CD14-positive monocyte (primary cell): ENCODE results near the gene SET. TPM values are rescaled to one million over a fixed set of nuclear protein-coding genes. Genes with fewer than 3 reads are reported as not detected.

Experiments
- DNase-seq, 3 donors: peaks; one replicate each; pipeline ENCODE4 v3.0.0-alpha.2; 2011 to 2022
- H2AFZ ChIP-seq: 2 replicates; pipeline ENCODE4 v1.6.0; 2012; ENCODE audit warnings: mild to moderate bottlenecking, low read depth, low read length, inconsistent platforms; ENCODE audit not compliant: insufficient read depth, poor library complexity, severe bottlenecking
- H3K27ac ChIP-seq, 2 donors: 1 replicate in 1 of 2; 2 replicates in 1 of 2; pipeline ENCODE4 v1.5.1; 2012 to 2013; ENCODE audit warnings: low read length in 2 of 2, control low read depth in 1 of 2, inconsistent platforms in 1 of 2, low read depth in 1 of 2, mild to moderate bottlenecking in 1 of 2
- H3K27me3 ChIP-seq, 2 donors: one replicate each; pipeline versions ENCODE4 v1.6.0 to v1.6.1; 2011 to 2013; ENCODE audit warnings: low read length in 2 of 2; ENCODE audit not compliant: control insufficient read depth in 2 of 2, insufficient read depth in 2 of 2
- H3K36me3 ChIP-seq, 2 donors: replicated peaks in 1 of 2; 1 replicate in 1 of 2; 2 replicates in 1 of 2; pipeline versions ENCODE4 v1.5.1 to v1.6.1; 2012 to 2013; ENCODE audit warnings: low read length in 2 of 2, control low read depth in 1 of 2, inconsistent platforms in 1 of 2, mild to moderate bottlenecking in 1 of 2; ENCODE audit not compliant: insufficient read depth in 2 of 2, control insufficient read depth in 1 of 2
- H3K4me1 ChIP-seq, 2 donors: 1 replicate in 1 of 2; 2 replicates in 1 of 2; pipeline versions ENCODE4 v1.5.1 to v1.6.1; 2012 to 2013; ENCODE audit warnings: low read length in 2 of 2, control low read depth in 1 of 2, inconsistent platforms in 1 of 2, mild to moderate bottlenecking in 1 of 2, moderate library complexity in 1 of 2; ENCODE audit not compliant: insufficient read depth in 2 of 2, control insufficient read depth in 1 of 2
- H3K4me2 ChIP-seq: replicated peaks from 2 replicates; pipeline ENCODE3; 2012; ENCODE audit warnings: low read length, moderate library complexity, mild to moderate bottlenecking; ENCODE audit not compliant: poor library complexity, severe bottlenecking; ENCODE audit errors: extremely low read depth
- H3K4me3 ChIP-seq, 3 experiments: fragments of 200-600 bp in 1 of 3; sonication (generic) in 1 of 3; replicated peaks in 1 of 3; 1 replicate in 2 of 3; 2 replicates in 1 of 3; pipeline ENCODE4 v1.5.1; 2011 to 2013; ENCODE audit warnings: low read length in 3 of 3, mild to moderate bottlenecking in 3 of 3, control low read depth in 2 of 3, low read depth in 2 of 3, inconsistent platforms in 1 of 3, moderate library complexity in 1 of 3
- H3K79me2 ChIP-seq: 2 replicates; pipeline ENCODE4 v1.6.0; 2012; ENCODE audit warnings: mild to moderate bottlenecking, control low read depth, inconsistent platforms, low read length, moderate library complexity; ENCODE audit not compliant: insufficient read depth
- H3K9ac ChIP-seq: 2 replicates; pipeline ENCODE4 v1.6.0; 2017; ENCODE audit warnings: low read length, mild to moderate bottlenecking; ENCODE audit not compliant: insufficient read depth, poor library complexity, severe bottlenecking
- H3K9me3 ChIP-seq, 2 donors: replicated peaks in 1 of 2; 1 replicate in 1 of 2; 2 replicates in 1 of 2; pipeline versions ENCODE4 v1.5.1 to v1.6.1; 2012 to 2013; ENCODE audit warnings: low read length in 2 of 2, control low read depth in 1 of 2; ENCODE audit not compliant: control insufficient read depth in 1 of 2, insufficient read depth in 1 of 2
- H4K20me1 ChIP-seq: 2 replicates; pipeline ENCODE4 v1.6.0; 2012; ENCODE audit warnings: mild to moderate bottlenecking, low read length, control low read depth, moderate library complexity; ENCODE audit not compliant: insufficient read depth
- H3K27ac Mint-ChIP-seq, 7 donors: one replicate each; pipeline ENCODE4 v1.8.0; 2020; ENCODE audit warnings: mild to moderate bottlenecking in 7 of 7, mixed read lengths in 7 of 7, moderate library complexity in 6 of 7, inconsistent platforms in 2 of 7
- H3K27me3 Mint-ChIP-seq, 3 donors: one replicate each; pipeline ENCODE4 v1.8.0; 2021 to 2022; ENCODE audit warnings: low read depth in 3 of 3, mild to moderate bottlenecking in 3 of 3, mixed read lengths in 3 of 3, moderate library complexity in 3 of 3, inconsistent platforms in 1 of 3
- H3K36me3 Mint-ChIP-seq, 2 donors: one replicate each; pipeline ENCODE4 v1.8.0; 2020; ENCODE audit warnings: mixed read lengths in 2 of 2, inconsistent platforms in 1 of 2, mild to moderate bottlenecking in 1 of 2
- H3K4me1 Mint-ChIP-seq: one replicate; pipeline ENCODE4 v1.8.0; 2020; ENCODE audit warnings: mild to moderate bottlenecking, mixed read lengths
- H3K4me3 Mint-ChIP-seq, 2 donors: one replicate each; pipeline ENCODE4 v1.8.0; 2020; ENCODE audit warnings: mild to moderate bottlenecking in 2 of 2, mixed read lengths in 2 of 2, moderate library complexity in 1 of 2
- H3K9me3 Mint-ChIP-seq, 7 donors: one replicate each; pipeline ENCODE4 v1.8.0; 2020 to 2022; ENCODE audit warnings: mixed read lengths in 7 of 7, mild to moderate bottlenecking in 6 of 7, moderate library complexity in 6 of 7, inconsistent platforms in 2 of 7
- CTCF ChIP-seq: fragments of 200-600 bp; IDR thresholded peaks from one replicate; pipeline ENCODE4 v1.8.0; 2022; ENCODE audit warnings: antibody characterized with exemption, mild to moderate bottlenecking
- WGBS: methylation state at CpG from one replicate; pipeline ENCODE4 v1.1.5; 2013; ENCODE audit warnings: missing lambda C conversion rate; ENCODE audit not compliant: insufficient coverage; 5-methylcytosine and 5-hydroxymethylcytosine counted together
- intact Hi-C, 2 donors: fragments of 100-400 bp; cut with micrococcal nuclease; formaldehyde crosslinking; loops; one replicate each; pipeline versions ENCODE4 v1.15.0 to v1.15.1; 2023
- polyA plus RNA-seq, 3 donors: library from polyadenylated mRNA; depleted of rRNA in 1 of 3; unstranded in 2 of 3; stranded (reverse) in 1 of 3; fragments of 300-500 nt in 2 of 3; fragments of >200 nt in 1 of 3; fragmentation: Illumina TruSeq in 2 of 3; gene quantifications; 1 replicate in 2 of 3; 2 replicates in 1 of 3; pipeline ENCODE4 v1.2.3, GENCODE V29; 2012 to 2021

The SET gene
- polyA plus RNA-seq, 3 donors, result 56.2 to 124 (median 114) TPM

GRCh38 chr9:128718475-128718874, 29.5 kb downstream of the SET start:
- Mint-ChIP-seq H3K27me3 (peaks cover 0 to 4% (median 0%) of the 10 kb centered on the region in 3 donors), H3K36me3 (peaks cover 11 to 27% of the 10 kb centered on the region in 2 donors), H3K4me1 (peaks cover 13% of the 10 kb centered on the region), H3K9me3 (peaks cover 0 to 2% (median 0%) of the 10 kb centered on the region in 7 donors), H3K4me3 (no peak overlapping the region), H3K27ac (no peak overlapping the region)
- Histone ChIP-seq H3K27me3 (no peaks in the 10 kb centered on the region), H3K79me2 (peaks cover 4% of the 10 kb centered on the region), H3K36me3 (peaks cover 17 to 27% of the 10 kb centered on the region in 2 donors), H3K9me3 (no peaks in the 10 kb centered on the region), H3K27ac (no peak overlapping the region), H3K4me1 (peaks cover 4 to 9% of the 10 kb centered on the region in 2 donors), H4K20me1 (no peaks in the 10 kb centered on the region), H2AFZ (no peak overlapping the region), H3K9ac (no peak overlapping the region), H3K4me2 (no peak overlapping the region), H3K4me3 (no peak overlapping the region)
- no peak for TF ChIP-seq CTCF
- 100% methylated on average over 2 of the region's 5 CpGs for WGBS
- no peak for DNase-seq
- intact Hi-C loops, result no loop called here

- Mint-ChIP-seq H3K27ac (peak overlapping the region in 1 of 7 donors; percentile 75), H3K27me3 (peaks cover 0 to 4% (median 2%) of the 10 kb centered on the region in 3 donors), H3K9me3 (peaks cover 0 to 3% (median 0%) of the 10 kb centered on the region in 7 donors), H3K4me1 (peaks cover 26% of the 10 kb centered on the region), H3K4me3 (no peak overlapping the region), H3K36me3 (peaks cover 11 to 27% of the 10 kb centered on the region in 2 donors)
- Histone ChIP-seq H3K36me3 (peaks cover 17 to 27% of the 10 kb centered on the region in 2 donors), H3K79me2 (peaks cover 12% of the 10 kb centered on the region), H3K4me2 (no peak overlapping the region), H3K27ac (no peak overlapping the region), H3K27me3 (no peaks in the 10 kb centered on the region), H3K9me3 (no peaks in the 10 kb centered on the region), H4K20me1 (no peaks in the 10 kb centered on the region), H3K9ac (no peak overlapping the region), H3K4me3 (no peak overlapping the region), H2AFZ (no peak overlapping the region), H3K4me1 (peaks cover 15 to 23% of the 10 kb centered on the region in 2 donors)
- 98% methylated on average over 22 of the region's 30 CpGs for WGBS
- intact Hi-C loops, result loop anchor here in 1 of 2 donors (10.0 kb wide), 1 partner anchor 225 kb away; the partner anchor contains the start of genes DOLK and NUP188
- TF ChIP-seq CTCF, result no peak
- DNase-seq, result no peak
Measured at GRCh38 chr9:128719919-128720605, 31.0 kb downstream of the SET start.
